GM18526 (cell line): ENCODE data around the gene ALOX15B.

ENCODE experiments used
- POLR2A ChIP-seq: IDR thresholded peaks from 3 replicates; pipeline ENCODE4 v1.6.1; 2011; ENCODE audit not compliant: insufficient read length; ENCODE audit errors: extremely low read depth

ALOX15B gene

GRCh38 chr17:8062435-8062806 lies 23.6 kb downstream of the ALOX15B start:
- no peak for TF ChIP-seq POLR2A

DNA sequence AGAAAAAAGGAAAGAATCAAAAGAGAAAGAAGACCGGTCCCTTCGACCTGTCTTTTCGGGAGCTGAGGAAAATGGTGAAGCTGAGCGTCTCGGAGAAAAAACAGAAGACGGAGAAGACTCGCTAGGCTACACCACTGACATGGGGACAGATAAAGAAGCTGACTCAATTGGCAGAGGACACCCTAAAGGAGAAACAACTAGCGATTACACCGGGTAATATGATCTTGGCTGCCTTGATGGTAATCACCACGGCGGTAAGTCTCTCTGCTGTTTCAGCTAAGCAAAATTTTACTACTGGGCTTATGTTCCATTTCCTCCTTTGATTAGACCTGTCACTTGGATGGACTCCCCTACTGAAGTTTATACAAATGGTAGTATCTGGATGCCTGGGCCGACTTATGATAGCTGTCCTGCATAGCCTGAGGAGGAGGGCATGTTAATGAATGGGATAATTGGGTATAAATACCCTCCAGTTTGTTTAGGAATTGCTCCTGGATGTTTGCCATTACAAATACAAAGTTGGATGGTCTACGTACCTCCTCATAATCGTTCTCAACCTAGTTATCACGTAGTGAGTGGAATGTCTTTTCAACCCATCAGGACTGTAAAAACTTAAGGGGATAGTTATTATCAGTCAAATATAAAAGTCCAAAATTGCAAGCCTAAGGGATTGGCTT lies 24.1 kb downstream of the ALOX15B start:
- TF ChIP-seq POLR2A: no peak

DNA sequence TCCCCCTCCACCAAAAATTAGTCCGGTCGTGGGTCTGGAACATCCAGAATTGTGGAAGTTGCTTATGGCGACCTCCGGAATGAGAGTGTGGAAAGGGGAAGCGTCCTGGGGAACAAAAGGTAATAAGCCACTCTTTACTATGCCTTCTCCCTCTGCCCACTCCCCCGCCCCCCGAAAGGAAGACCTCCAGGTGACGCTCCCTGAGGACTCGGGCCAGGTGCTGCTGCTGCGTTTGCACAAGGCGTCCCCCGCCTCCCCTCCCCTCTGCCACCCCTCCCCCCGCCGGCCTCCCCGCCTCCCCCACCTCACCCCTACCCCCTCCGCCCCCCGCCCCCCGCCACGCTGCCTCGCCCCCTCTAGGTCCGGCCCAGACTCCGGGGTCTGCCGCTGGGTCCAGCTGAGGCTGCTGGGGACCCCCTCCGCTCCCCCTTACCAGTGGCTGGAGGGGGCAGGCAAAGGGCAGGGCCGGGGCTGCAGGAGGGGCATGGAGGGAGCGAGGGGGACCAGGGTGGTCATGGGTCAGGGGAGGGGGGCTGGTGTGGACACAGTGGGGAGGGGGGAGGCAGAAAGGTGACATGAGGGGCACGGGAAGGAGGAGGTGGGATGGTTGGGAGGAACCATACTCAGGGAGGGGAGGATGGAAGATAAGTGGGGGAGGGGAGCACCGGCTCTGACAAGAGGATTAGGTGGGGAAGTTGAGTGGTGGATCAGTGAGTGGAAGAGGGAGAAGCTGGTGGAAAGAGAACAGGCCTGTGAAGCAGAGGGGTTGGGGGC lies 25.1 kb downstream of the ALOX15B start:
- no peak for TF ChIP-seq POLR2A

- TF ChIP-seq POLR2A: no peak
These were observed 25.7 kb downstream of the ALOX15B start for GRCh38 chr17:8064561-8065019.

- TF ChIP-seq POLR2A: no peak
These were observed 28.2 kb downstream of the ALOX15B start for GRCh38 chr17:8066841-8067775.

- TF ChIP-seq POLR2A: no peak
These were observed 28.9 kb downstream of the ALOX15B start for GRCh38 chr17:8067806-8068205.

- no peak for TF ChIP-seq POLR2A
These were observed 30.1 kb downstream of the ALOX15B start for GRCh38 chr17:8068736-8069586.

GRCh38 chr17:8069587-8069860 lies 30.7 kb downstream of the ALOX15B start:
- no peak for TF ChIP-seq POLR2A

DNA sequence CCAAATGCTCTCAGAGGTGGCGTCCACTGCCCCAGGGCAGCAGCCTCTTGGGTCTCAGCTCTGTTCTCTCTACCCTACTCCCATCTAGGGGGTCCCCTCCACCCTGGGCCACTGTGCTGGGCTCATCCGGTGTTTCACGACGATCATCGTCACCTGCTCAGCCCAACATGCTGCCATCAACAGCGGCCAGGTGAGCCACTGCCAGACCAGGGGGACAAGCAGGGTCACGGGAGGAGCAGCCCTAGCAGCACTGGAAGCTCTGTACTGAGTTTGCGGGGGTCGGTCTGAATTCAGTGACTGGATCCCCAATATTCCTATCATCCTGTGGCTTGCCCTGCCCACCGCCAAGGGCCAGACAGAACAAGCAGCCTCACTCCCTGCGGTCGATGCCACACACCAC lies 32.6 kb downstream of the ALOX15B start:
- no peak for TF ChIP-seq POLR2A

DNA sequence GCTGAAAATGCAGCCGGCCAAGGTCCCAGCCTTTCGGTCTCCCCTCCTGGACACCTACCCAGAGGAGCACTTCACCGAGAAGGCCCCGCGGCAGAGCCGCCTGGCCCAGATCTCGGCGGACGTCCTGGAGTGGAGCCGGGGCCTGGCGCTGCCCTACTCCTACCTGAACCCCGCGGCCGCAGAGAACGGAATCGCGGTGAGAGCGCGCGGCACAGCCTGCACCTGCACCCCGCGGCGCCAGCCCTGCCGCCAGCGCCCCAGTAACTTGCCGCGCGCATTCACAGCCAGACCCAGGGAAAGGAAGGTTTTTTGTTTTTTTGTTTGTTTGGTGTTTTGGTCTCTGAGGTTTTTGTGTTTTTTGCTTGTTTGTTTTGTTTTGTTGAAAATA lies 33.5 kb downstream of the ALOX15B start:
- no peak for TF ChIP-seq POLR2A

DNA sequence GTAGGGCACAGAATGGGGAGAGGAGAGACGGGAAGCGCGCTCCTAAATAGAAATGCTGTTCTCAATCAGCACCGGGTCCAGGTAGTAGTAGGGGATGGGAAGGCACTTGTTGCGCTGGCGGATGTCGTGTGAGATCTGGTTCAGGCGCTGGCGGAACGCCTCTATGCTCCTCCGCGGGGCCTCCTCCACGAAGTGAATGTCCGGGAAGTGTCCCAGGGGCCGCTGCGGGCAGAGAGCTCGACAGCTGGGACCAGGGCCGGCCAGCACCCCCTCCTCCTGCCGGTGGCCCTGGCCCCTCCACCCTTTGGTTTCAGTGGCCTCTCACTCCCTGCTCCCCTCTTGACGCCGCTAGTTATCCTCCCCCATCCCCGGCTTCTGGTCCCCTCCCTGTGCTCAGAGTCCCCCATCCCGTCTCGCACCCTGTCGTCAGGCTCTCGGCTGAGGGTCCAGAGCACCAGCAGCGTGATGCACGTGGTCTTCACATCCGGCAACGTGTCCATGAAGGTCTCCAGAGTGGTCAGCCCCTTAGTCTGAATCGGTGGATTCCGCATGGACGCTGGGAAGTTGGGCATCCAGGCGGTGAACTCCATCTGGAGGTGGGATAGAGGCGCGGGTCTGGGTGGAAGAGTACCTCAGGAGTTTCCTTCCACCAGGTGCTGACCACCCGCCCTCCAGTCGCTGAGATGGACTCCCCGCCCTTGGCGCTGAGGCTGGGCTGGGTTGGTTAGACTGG lies 34.0 kb downstream of the ALOX15B start:
- no peak for TF ChIP-seq POLR2A

- no peak for TF ChIP-seq POLR2A
These were observed 35.0 kb downstream of the ALOX15B start for GRCh38 chr17:8073627-8074484.

DNA sequence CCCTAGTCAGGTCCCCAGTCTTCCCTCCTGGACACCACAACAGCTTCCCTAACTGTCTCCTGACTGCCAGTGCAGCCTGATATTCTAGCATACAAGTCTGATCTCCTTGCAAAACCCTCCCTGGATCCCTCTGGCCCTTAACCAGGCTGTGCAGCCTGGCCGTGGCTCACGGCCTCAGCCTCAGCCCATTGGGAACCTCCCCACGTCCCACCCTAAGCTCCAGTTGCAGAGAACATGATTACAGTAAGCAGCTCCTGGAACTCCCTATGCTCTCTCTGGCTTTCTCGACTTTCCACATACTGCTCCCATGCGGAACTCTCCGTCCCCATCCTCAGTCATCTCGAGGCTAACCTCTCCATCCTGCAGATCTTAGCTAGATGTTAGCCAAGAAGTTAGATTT lies 35.7 kb downstream of the ALOX15B start:
- TF ChIP-seq POLR2A: no peak

- TF ChIP-seq POLR2A: no peak
These were observed 36.2 kb downstream of the ALOX15B start for GRCh38 chr17:8075081-8075480.
